ENCODE measurements around the gene C14orf119. TPM values are rescaled to one million over a fixed set of nuclear protein-coding genes. Genes with fewer than 3 reads are reported as not detected.

Gene C14orf119
- total RNA-seq, 1 experiment from 2014 or later = 54.5 TPM

- H3K4me1 ChIP-seq (ENCODE audit: insufficient read depth, low read length, poor library complexity, severe bottlenecking) = peaks cover 36% of the 10 kb centered on the region
- DNase-seq (ENCODE audit: low spot score) = no peak
- no peaks in the 10 kb centered on the region for H3K27me3 ChIP-seq (replicated peaks; ENCODE audit: insufficient read depth, low read depth, low read length, poor library complexity)
- BruUV-seq (replicated peaks) = no TSS peak
- TF ChIP-seq CTCF (conservative IDR thresholded peaks at IDR 0.05; ENCODE audit: low read depth, low read length) (no peak), EZH2 (IDR thresholded peaks at IDR 0.05; ENCODE audit: borderline replicate concordance, low read depth, low read length, poor library complexity, severe bottlenecking) (no peak)
- ChIA-PET POLR2A (ENCODE audit: low non-redundant PET) (no interaction called here), CTCF (no interaction called here)
- H3K36me3 ChIP-seq (ENCODE audit: insufficient read depth, low read length, poor library complexity, severe bottlenecking) = no peaks in the 10 kb centered on the region
- no peak overlapping the region for H3K4me3 ChIP-seq (ENCODE audit: low read depth, low read length, poor library complexity, severe bottlenecking)
- H3K9me3 ChIP-seq (ENCODE audit: low read depth, low read length, poor library complexity, severe bottlenecking) = no peaks in the 10 kb centered on the region
- no peak overlapping the region for H3K27ac ChIP-seq (ENCODE audit: low read depth, low read length, poor library complexity, severe bottlenecking)
- intact Hi-C loops (cut with micrococcal nuclease; ENCODE audit: unreplicated experiment) = no loop called here
These were observed 51.1 kb downstream of the C14orf119 start for GRCh38 chr14:23146351-23146910.

GRCh38 chr14:23146980-23147379 is 51.7 kb downstream of the C14orf119 start:
- ChIA-PET CTCF (no interaction called here), POLR2A (ENCODE audit: low non-redundant PET) (no interaction called here)
- no peaks in the 10 kb centered on the region for H3K9me3 ChIP-seq (ENCODE audit: low read depth, low read length, poor library complexity, severe bottlenecking)
- H3K4me3 ChIP-seq (ENCODE audit: low read depth, low read length, poor library complexity, severe bottlenecking) = no peak overlapping the region
- H3K27me3 ChIP-seq (replicated peaks; ENCODE audit: insufficient read depth, low read depth, low read length, poor library complexity) = no peaks in the 10 kb centered on the region
- H3K4me1 ChIP-seq (ENCODE audit: insufficient read depth, low read length, poor library complexity, severe bottlenecking) = peaks cover 31% of the 10 kb centered on the region
- BruUV-seq (replicated peaks) = no TSS peak
- no peak overlapping the region for H3K27ac ChIP-seq (ENCODE audit: low read depth, low read length, poor library complexity, severe bottlenecking)
- intact Hi-C loops (cut with micrococcal nuclease; ENCODE audit: unreplicated experiment) = no loop called here
- TF ChIP-seq CTCF (conservative IDR thresholded peaks at IDR 0.05; ENCODE audit: low read depth, low read length) = no peak
- TF ChIP-seq EZH2 (IDR thresholded peaks at IDR 0.05; ENCODE audit: borderline replicate concordance, low read depth, low read length, poor library complexity, severe bottlenecking) = no peak
- no peaks in the 10 kb centered on the region for H3K36me3 ChIP-seq (ENCODE audit: insufficient read depth, low read length, poor library complexity, severe bottlenecking)
- no peak for DNase-seq (ENCODE audit: low spot score)

GRCh38 chr14:23147676-23148075 is 52.4 kb downstream of the C14orf119 start:
- ChIA-PET CTCF (no interaction called here), POLR2A (ENCODE audit: low non-redundant PET) (no interaction called here)
- TF ChIP-seq EZH2 (IDR thresholded peaks at IDR 0.05; ENCODE audit: borderline replicate concordance, low read depth, low read length, poor library complexity, severe bottlenecking) (no peak), CTCF (conservative IDR thresholded peaks at IDR 0.05; ENCODE audit: low read depth, low read length) (no peak)
- Histone ChIP-seq H3K9me3 (ENCODE audit: low read depth, low read length, poor library complexity, severe bottlenecking) (no peaks in the 10 kb centered on the region), H3K27ac (ENCODE audit: low read depth, low read length, poor library complexity, severe bottlenecking) (no peak overlapping the region), H3K4me1 (ENCODE audit: insufficient read depth, low read length, poor library complexity, severe bottlenecking) (peaks cover 24% of the 10 kb centered on the region), H3K27me3 (replicated peaks; ENCODE audit: insufficient read depth, low read depth, low read length, poor library complexity) (no peaks in the 10 kb centered on the region), H3K4me3 (ENCODE audit: low read depth, low read length, poor library complexity, severe bottlenecking) (no peak overlapping the region), H3K36me3 (ENCODE audit: insufficient read depth, low read length, poor library complexity, severe bottlenecking) (no peaks in the 10 kb centered on the region)
- no TSS peak for BruUV-seq (replicated peaks)
- intact Hi-C loops (cut with micrococcal nuclease; ENCODE audit: unreplicated experiment) = no loop called here
- no peak for DNase-seq (ENCODE audit: low spot score)

Measured in A673 (cell line).